ENCODE measurements around the gene PTS.
"Not testable (repeated sequence)": the region's sequence is repeated elsewhere in the genome, so short reads cannot be mapped to it uniquely, and the experiment has no call there.

The PTS gene

GRCh38 chr11:112226062-112226830 lies at the start of gene PTS:
PTS (plus strand) TSS chr11:112226428; CDS start chr11:112226444, 16 bp downstream.
- DNase-seq, result peak; percentile 85
- in situ Hi-C loops (cut with MboI; ENCODE audit: low pct_unique_long_range_greater_than_20kb, low sequenced_read_pairs), result no loop called here

- in situ Hi-C loops (cut with MboI; ENCODE audit: low pct_unique_long_range_greater_than_20kb, low sequenced_read_pairs), result no loop called here
- DNase-seq, result no peak
These were observed 48.6 kb upstream of the PTS start for GRCh38 chr11:112177589-112177988.

- DNase-seq, result no peak
- in situ Hi-C loops (cut with MboI; ENCODE audit: low pct_unique_long_range_greater_than_20kb, low sequenced_read_pairs), result no loop called here
These were observed 47.8 kb upstream of the PTS start for GRCh38 chr11:112178428-112178827.

- DNase-seq, result no peak
- in situ Hi-C loops (cut with MboI; ENCODE audit: low pct_unique_long_range_greater_than_20kb, low sequenced_read_pairs), result no loop called here
These were observed 47.3 kb upstream of the PTS start for GRCh38 chr11:112178936-112179335.

GRCh38 chr11:112179601-112180000 lies 46.6 kb upstream of the PTS start:
- peak; percentile 62 for DNase-seq
- in situ Hi-C loops (cut with MboI; ENCODE audit: low pct_unique_long_range_greater_than_20kb, low sequenced_read_pairs), result no loop called here

- no peak for DNase-seq
- in situ Hi-C loops (cut with MboI; ENCODE audit: low pct_unique_long_range_greater_than_20kb, low sequenced_read_pairs), result no loop called here
These were observed 43.4 kb upstream of the PTS start for GRCh38 chr11:112182867-112183266.

- DNase-seq, result no peak
- in situ Hi-C loops (cut with MboI; ENCODE audit: low pct_unique_long_range_greater_than_20kb, low sequenced_read_pairs), result no loop called here
These were observed 40.3 kb upstream of the PTS start for GRCh38 chr11:112185883-112186282.

- in situ Hi-C loops (cut with MboI; ENCODE audit: low pct_unique_long_range_greater_than_20kb, low sequenced_read_pairs), result no loop called here
- DNase-seq, result no peak
These were observed 39.9 kb upstream of the PTS start for GRCh38 chr11:112186304-112186703.

- in situ Hi-C loops (cut with MboI; ENCODE audit: low pct_unique_long_range_greater_than_20kb, low sequenced_read_pairs); DNase-seq: not testable (repeated sequence)
These were observed 31.1 kb upstream of the PTS start for GRCh38 chr11:112195113-112195512.

- in situ Hi-C loops (cut with MboI; ENCODE audit: low pct_unique_long_range_greater_than_20kb, low sequenced_read_pairs), result no loop called here
- DNase-seq, result no peak
These were observed 30.3 kb upstream of the PTS start for GRCh38 chr11:112195951-112196351.

- in situ Hi-C loops (cut with MboI; ENCODE audit: low pct_unique_long_range_greater_than_20kb, low sequenced_read_pairs), result no loop called here
These were observed 29.6 kb upstream of the PTS start for GRCh38 chr11:112196519-112197087.

GRCh38 chr11:112199101-112199500 lies 27.1 kb upstream of the PTS start:
- DNase-seq; in situ Hi-C loops (cut with MboI; ENCODE audit: low pct_unique_long_range_greater_than_20kb, low sequenced_read_pairs): not testable (repeated sequence)

More at GRCh38 chr11:112196519-112197087, 29.6 kb upstream of the PTS start:
- no peak for DNase-seq

- peak; percentile 48 for DNase-seq
- in situ Hi-C loops (cut with MboI; ENCODE audit: low pct_unique_long_range_greater_than_20kb, low sequenced_read_pairs), result no loop called here
These were observed 26.0 kb upstream of the PTS start for GRCh38 chr11:112200252-112200651.

- no peak for DNase-seq
- in situ Hi-C loops (cut with MboI; ENCODE audit: low pct_unique_long_range_greater_than_20kb, low sequenced_read_pairs), result no loop called here
These were observed 20.2 kb upstream of the PTS start for GRCh38 chr11:112206071-112206470.

- in situ Hi-C loops (cut with MboI; ENCODE audit: low pct_unique_long_range_greater_than_20kb, low sequenced_read_pairs), result no loop called here
- DNase-seq, result no peak
These were observed 15.3 kb upstream of the PTS start for GRCh38 chr11:112210890-112211289.

GRCh38 chr11:112211536-112211935 lies 14.7 kb upstream of the PTS start:
- in situ Hi-C loops (cut with MboI; ENCODE audit: low pct_unique_long_range_greater_than_20kb, low sequenced_read_pairs), result no loop called here

GRCh38 chr11:112212290-112212689 lies 13.9 kb upstream of the PTS start:
- no peak for DNase-seq
- in situ Hi-C loops (cut with MboI; ENCODE audit: low pct_unique_long_range_greater_than_20kb, low sequenced_read_pairs), result no loop called here

More at GRCh38 chr11:112211536-112211935, 14.7 kb upstream of the PTS start:
- DNase-seq, result no peak

- in situ Hi-C loops (cut with MboI; ENCODE audit: low pct_unique_long_range_greater_than_20kb, low sequenced_read_pairs), result no loop called here
- DNase-seq, result no peak
These were observed 13.5 kb upstream of the PTS start for GRCh38 chr11:112212710-112213109.

GRCh38 chr11:112213753-112214152 lies 12.5 kb upstream of the PTS start:
- in situ Hi-C loops (cut with MboI; ENCODE audit: low pct_unique_long_range_greater_than_20kb, low sequenced_read_pairs), result no loop called here
- no peak for DNase-seq

GRCh38 chr11:112215621-112216020 lies 10.6 kb upstream of the PTS start:
- in situ Hi-C loops (cut with MboI; ENCODE audit: low pct_unique_long_range_greater_than_20kb, low sequenced_read_pairs), result no loop called here

More at GRCh38 chr11:112215621-112216020, 10.6 kb upstream of the PTS start:
- no peak for DNase-seq
